ENCODE data around the gene DLG2. TPM values are rescaled to one million over a fixed set of nuclear protein-coding genes. Genes with fewer than 3 reads are reported as not detected.

Gene DLG2
- total and polyA plus RNA-seq, 2 of the 8 experiments (the other 6 are each of a cell fraction or from before 2014, with no cell fraction given): 1.7 to 14.3 TPM

DNA sequence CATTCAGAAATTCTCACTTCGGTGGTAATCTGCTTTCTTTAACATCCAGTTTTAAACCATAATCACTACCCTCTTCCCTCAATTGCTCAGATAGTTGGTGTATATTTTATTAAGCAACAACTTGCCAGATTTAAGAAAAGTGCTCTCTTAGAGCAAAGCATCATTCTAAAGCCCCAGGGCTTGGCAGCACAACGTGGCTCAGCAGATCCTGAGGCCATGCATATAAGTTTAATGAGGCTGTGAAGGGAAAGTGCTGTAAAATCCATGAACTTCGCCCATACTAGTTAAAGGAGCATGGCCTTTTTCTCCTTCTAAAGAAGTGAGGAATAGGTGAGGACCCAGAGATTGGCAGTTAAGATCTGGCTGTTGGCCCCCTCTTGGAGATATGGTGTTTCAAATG is 1858.7 kb downstream of the DLG2 start:
- FAIRE-seq (no peak), DNase-seq (ENCODE audit: low read depth in 1 of 2, low spot score in 2 of 2) (no peak)
- H3K79me2 ChIP-seq (ENCODE audit: control insufficient read depth in 1 of 2, insufficient read depth in 2 of 2, low read length in 2 of 2): no peaks in the 10 kb centered on the region
- no peak for TF ChIP-seq SIX5 (IDR thresholded peaks at IDR 0.05; ENCODE audit: low read depth, low read length)
- no peak for TF ChIP-seq SP2 (IDR thresholded peaks at IDR 0.05; ENCODE audit: low read length)
- no peak for TF ChIP-seq JUN (IDR thresholded peaks at IDR 0.05; ENCODE audit: low read depth, low read length)
- TF ChIP-seq KDM1A (IDR thresholded peaks at IDR 0.05; ENCODE audit: borderline replicate concordance, low read length): no peak
- TF ChIP-seq POU5F1 (IDR thresholded peaks at IDR 0.05; ENCODE audit: low read depth, low read length): no peak
- no peak for TF ChIP-seq TCF12 (IDR thresholded peaks at IDR 0.05; ENCODE audit: low read depth, low read length)
- TF ChIP-seq EGR1 (IDR thresholded peaks at IDR 0.05; ENCODE audit: borderline replicate concordance, low read depth, low read length): no peak
- TF ChIP-seq E2F6 (IDR thresholded peaks at IDR 0.05): no peak
- H2AFZ ChIP-seq (ENCODE audit: low read length): no peak overlapping the region
- no peaks in the 10 kb centered on the region for H3K27me3 ChIP-seq (replicated peaks in 1 of 4; ENCODE audit: control insufficient read depth in 3 of 4, extremely low read depth in 1 of 4, insufficient read depth in 3 of 4, low read length in 3 of 4)
- H4K8ac ChIP-seq (ENCODE audit: extremely low read depth, insufficient read depth, low read length): no peak overlapping the region
- no peak overlapping the region for H3K23ac ChIP-seq (ENCODE audit: insufficient read length)
- H3K23me2 ChIP-seq (ENCODE audit: low read depth, low read length): no peaks in the 10 kb centered on the region
- no peaks in the 10 kb centered on the region for H3K36me3 ChIP-seq (ENCODE audit: control insufficient read depth in 2 of 4, insufficient read depth in 4 of 4, low read length in 3 of 4)
- ChIA-PET POLR2A (ENCODE audit: partially characterized antibody) (no interaction called here), CTCF (ENCODE audit: partially characterized antibody) (no interaction called here)
- no peak overlapping the region for H3K14ac ChIP-seq (ENCODE audit: insufficient read length)
- H3K4ac ChIP-seq (replicated peaks; ENCODE audit: insufficient read length, low read depth, low read length): no peak overlapping the region
- H4K5ac ChIP-seq (ENCODE audit: insufficient read length, low read depth, low read length): no peak overlapping the region
- H2BK15ac ChIP-seq (ENCODE audit: low read length): no peak overlapping the region
- no peaks in the 10 kb centered on the region for H3K79me1 ChIP-seq (ENCODE audit: low read depth, low read length)
- H3K27ac ChIP-seq (ENCODE audit: low read depth, low read length): no peak overlapping the region
- H2BK120ac ChIP-seq (replicated peaks; ENCODE audit: low read depth, low read length): no peak overlapping the region
- H3K4me2 ChIP-seq (ENCODE audit: insufficient read depth in 1 of 2, low read depth in 2 of 2, low read length in 2 of 2): no peak overlapping the region
- no peak overlapping the region for H3K18ac ChIP-seq (ENCODE audit: extremely low read depth, low read length)
- no peak overlapping the region for H3K4me3 ChIP-seq (ENCODE audit: extremely low read depth in 1 of 4, insufficient read depth in 2 of 4, low read depth in 3 of 4, low read length in 4 of 4)
- H3K4me1 ChIP-seq (replicated peaks in 1 of 4; ENCODE audit: control insufficient read depth in 3 of 4, insufficient read depth in 4 of 4, low read length in 3 of 4): no peaks in the 10 kb centered on the region
- H2BK5ac ChIP-seq (ENCODE audit: low read depth, low read length): no peak overlapping the region
- H4K20me1 ChIP-seq (replicated peaks in 1 of 2; ENCODE audit: control insufficient read depth in 1 of 2, insufficient read depth in 2 of 2, low read length in 2 of 2): no peaks in the 10 kb centered on the region
- no peak overlapping the region for H4K91ac ChIP-seq (replicated peaks; ENCODE audit: insufficient read length, low read length)
- H2AK5ac ChIP-seq (ENCODE audit: low read depth, low read length): no peak overlapping the region
- no peak overlapping the region for H2BK20ac ChIP-seq (ENCODE audit: low read length)
- WGBS, 2 experiments (ENCODE audit: extremely low coverage in 1 of 2, insufficient coverage in 1 of 2, insufficient read length in 1 of 2, insufficient replicate concordance in 2 of 2, low coverage in 1 of 2, low lambda C conversion rate in 2 of 2, missing lambda C conversion rate in 1 of 2): 91% methylated on average over 3 of the region's 3 CpGs; no CpG with 5 or more reads in 1 of the 2 experiments
- H3K9ac ChIP-seq (replicated peaks in 1 of 4; ENCODE audit: extremely low read depth in 1 of 4, low read depth in 3 of 4, low read length in 3 of 4): no peak overlapping the region
- no peak overlapping the region for H3K56ac ChIP-seq (replicated peaks; ENCODE audit: insufficient read length, low read depth, low read length)
- no peak overlapping the region for H2BK12ac ChIP-seq (ENCODE audit: low read depth, low read length)
- H3K9me3 ChIP-seq (ENCODE audit: insufficient read depth in 2 of 2, low read depth in 1 of 2, low read length in 1 of 2): no peaks in the 10 kb centered on the region
